ENCODE measurements around the gene CES3. TPM values are rescaled to one million over a fixed set of nuclear protein-coding genes. Genes with fewer than 3 reads are reported as not detected.

Gene CES3
- total and polyA plus RNA-seq, 7 experiments from 2014 or later: 0.32 to 11.5 (median 0.77) TPM; not detected in 3

DNA sequence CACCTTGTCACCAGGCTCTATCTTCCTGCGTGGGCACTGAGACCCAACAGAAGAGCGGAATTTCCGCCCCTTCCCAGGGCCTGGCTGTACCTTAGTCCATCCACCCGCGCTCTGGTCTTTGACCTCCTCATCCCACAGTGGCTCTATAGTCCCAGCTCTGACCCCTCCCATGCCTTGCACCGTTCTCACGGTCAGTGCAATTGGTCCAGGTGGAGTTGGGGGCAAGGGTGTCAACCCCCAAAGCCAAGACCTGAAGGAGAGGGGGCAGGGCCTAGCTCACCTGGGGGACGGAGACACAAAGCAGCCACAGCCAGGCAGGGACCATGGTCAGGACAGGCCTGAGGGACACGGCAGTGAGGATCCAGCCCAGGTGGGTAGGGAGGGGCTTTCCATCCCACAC is 43.3 kb upstream of the CES3 start:
- Histone ChIP-seq H3K27ac (ENCODE audit: low read depth, low read length) (no peak overlapping the region), H3K4me1 (ENCODE audit: control insufficient read depth in 2 of 2, insufficient read depth in 2 of 2, low read length in 2 of 2) (no peaks in the 10 kb centered on the region), H3K9me3 (ENCODE audit: control insufficient read depth in 2 of 3, low read length in 3 of 3) (no peaks in the 10 kb centered on the region), H3K4me3 (ENCODE audit: low read length) (no peak overlapping the region), H3K27me3 (ENCODE audit: control insufficient read depth in 2 of 2, insufficient read depth in 2 of 2, low read length in 2 of 2) (no peaks in the 10 kb centered on the region), H3K36me3 (ENCODE audit: control insufficient read depth in 2 of 3, insufficient read depth in 3 of 3, low read length in 3 of 3) (no peaks in the 10 kb centered on the region)
- no peak for DNase-seq
- Mint-ChIP-seq H3K4me3 (no peak overlapping the region), H3K27me3 (peaks cover 0 to 13% (median 9%) of the 10 kb centered on the region in 5 donors), H3K4me1 (no peaks in the 10 kb centered on the region), H3K27ac (no peak overlapping the region), H3K36me3 (no peaks in the 10 kb centered on the region), H3K9me3 (peaks cover 0 to 1% (median 0%) of the 10 kb centered on the region in 11 donors)
- POLR2A ChIA-PET: no interaction called here
- ATAC-seq: no peak
- intact Hi-C loops (cut with micrococcal nuclease): no loop called here
- CTCF ChIA-PET: interaction anchor here (1.1 kb wide), 1 partner anchor 22 kb away, joined by 4 read pairs; no protein-coding TSS in a partner anchor

- no peak overlapping the region for H3K4me3 ChIP-seq (ENCODE audit: low read length)
- ChIA-PET CTCF (interaction anchor here (1.1 kb wide), 1 partner anchor 23 kb away, joined by 4 read pairs; no protein-coding TSS in a partner anchor), POLR2A (interaction anchor here (0.6 kb wide), 1 partner anchor 404 kb away, joined by 3 read pairs; no protein-coding TSS in a partner anchor)
- peaks cover 4 to 18% (median 12%) of the 10 kb centered on the region in 5 donors for H3K27me3 Mint-ChIP-seq
- H3K4me1 Mint-ChIP-seq: no peaks in the 10 kb centered on the region
- peaks cover 0 to 1% (median 0%) of the 10 kb centered on the region in 11 donors for H3K9me3 Mint-ChIP-seq
- no peak for DNase-seq
- no peaks in the 10 kb centered on the region for H3K36me3 Mint-ChIP-seq
- intact Hi-C loops (cut with micrococcal nuclease): no loop called here
- no peak overlapping the region for H3K4me3 Mint-ChIP-seq
- no peak overlapping the region for H3K27ac Mint-ChIP-seq
- ATAC-seq: no peak
- H3K27me3 ChIP-seq (ENCODE audit: control insufficient read depth in 2 of 2, insufficient read depth in 2 of 2, low read length in 2 of 2): no peaks in the 10 kb centered on the region
- no peak overlapping the region for H3K27ac ChIP-seq (ENCODE audit: low read depth, low read length)
- H3K36me3 ChIP-seq (ENCODE audit: control insufficient read depth in 2 of 3, insufficient read depth in 3 of 3, low read length in 3 of 3): no peaks in the 10 kb centered on the region
- H3K4me1 ChIP-seq (ENCODE audit: control insufficient read depth in 2 of 2, insufficient read depth in 2 of 2, low read length in 2 of 2): no peaks in the 10 kb centered on the region
- H3K9me3 ChIP-seq (ENCODE audit: control insufficient read depth in 2 of 3, low read length in 3 of 3): no peaks in the 10 kb centered on the region
These were observed 42.7 kb upstream of the CES3 start for GRCh38 chr16:66918355-66918754.

GRCh38 chr16:66918803-66919568 is 42.1 kb upstream of the CES3 start, which contains the start of gene CDH16:
Gene CDH16, minus strand, starts transcription at chr16:66918885. Its CDS starts 820 bp downstream, at chr16:66918065.
- ChIA-PET POLR2A (interaction anchor here (0.6 kb wide), 2 partner anchors 50 to 403 kb away, joined by 3 read pairs; no protein-coding TSS in a partner anchor), CTCF (interaction anchor here (1.1 kb wide), 1 partner anchor 24 kb away, joined by 4 read pairs; no protein-coding TSS in a partner anchor)
- H3K4me1 Mint-ChIP-seq: peaks cover 0 to 4% (median 0%) of the 10 kb centered on the region in 7 donors
- Histone ChIP-seq H3K27ac (ENCODE audit: low read depth, low read length) (no peak within 1 kb of the TSS), H3K4me1 (ENCODE audit: control insufficient read depth in 2 of 2, insufficient read depth in 2 of 2, low read length in 2 of 2) (no peaks in the 10 kb centered on the region), H3K27me3 (ENCODE audit: control insufficient read depth in 2 of 2, insufficient read depth in 2 of 2, low read length in 2 of 2) (peaks cover 0 to 3% of the 10 kb centered on the region in 2 donors), H3K4me3 (ENCODE audit: low read length) (no peak within 1 kb of the TSS), H3K9me3 (ENCODE audit: control insufficient read depth in 2 of 3, low read length in 3 of 3) (no peaks in the 10 kb centered on the region), H3K36me3 (ENCODE audit: control insufficient read depth in 2 of 3, insufficient read depth in 3 of 3, low read length in 3 of 3) (no peaks in the 10 kb centered on the region)
- no peak within 1 kb of the TSS for H3K4me3 Mint-ChIP-seq
- no peak for ATAC-seq
- intact Hi-C loops (cut with micrococcal nuclease): no loop called here
- DNase-seq: no peak
- H3K9me3 Mint-ChIP-seq: peaks cover 0 to 1% (median 0%) of the 10 kb centered on the region in 11 donors
- no peaks in the 10 kb centered on the region for H3K36me3 Mint-ChIP-seq
- H3K27me3 Mint-ChIP-seq: peaks cover 10 to 24% (median 18%) of the 10 kb centered on the region in 5 donors
- H3K27ac Mint-ChIP-seq: no peak within 1 kb of the TSS

GRCh38 chr16:66919569-66920298 is 41.3 kb upstream of the CES3 start:
- Histone ChIP-seq H3K27ac (ENCODE audit: low read depth, low read length) (no peak overlapping the region), H3K36me3 (ENCODE audit: control insufficient read depth in 2 of 3, insufficient read depth in 3 of 3, low read length in 3 of 3) (no peaks in the 10 kb centered on the region), H3K4me3 (ENCODE audit: low read length) (no peak overlapping the region), H3K4me1 (ENCODE audit: control insufficient read depth in 2 of 2, insufficient read depth in 2 of 2, low read length in 2 of 2) (no peaks in the 10 kb centered on the region), H3K27me3 (ENCODE audit: control insufficient read depth in 2 of 2, insufficient read depth in 2 of 2, low read length in 2 of 2) (peaks cover 0 to 6% of the 10 kb centered on the region in 2 donors), H3K9me3 (ENCODE audit: control insufficient read depth in 2 of 3, low read length in 3 of 3) (no peaks in the 10 kb centered on the region)
- intact Hi-C loops (cut with micrococcal nuclease): no loop called here
- ChIA-PET CTCF (no interaction called here), POLR2A (no interaction called here)
- peaks cover 12 to 30% (median 19%) of the 10 kb centered on the region in 5 donors for H3K27me3 Mint-ChIP-seq
- DNase-seq: no peak
- ATAC-seq: no peak
- peaks cover 0 to 1% (median 0%) of the 10 kb centered on the region in 11 donors for H3K9me3 Mint-ChIP-seq
- no peaks in the 10 kb centered on the region for H3K36me3 Mint-ChIP-seq
- peaks cover 0 to 5% (median 0%) of the 10 kb centered on the region in 7 donors for H3K4me1 Mint-ChIP-seq
- no peak overlapping the region for H3K4me3 Mint-ChIP-seq
- H3K27ac Mint-ChIP-seq: no peak overlapping the region

- H3K36me3 ChIP-seq (ENCODE audit: control insufficient read depth in 2 of 3, insufficient read depth in 3 of 3, low read length in 3 of 3): no peaks in the 10 kb centered on the region
- H3K9me3 ChIP-seq (ENCODE audit: control insufficient read depth in 2 of 3, low read length in 3 of 3): no peaks in the 10 kb centered on the region
- ATAC-seq (no peak), DNase-seq (no peak)
- no peak overlapping the region for H3K4me3 ChIP-seq (ENCODE audit: low read length)
- ChIA-PET CTCF (no interaction called here), POLR2A (no interaction called here)
- H3K27ac Mint-ChIP-seq: no peak overlapping the region
- H3K27me3 Mint-ChIP-seq: peaks cover 12 to 32% (median 19%) of the 10 kb centered on the region in 5 donors
- H3K36me3 Mint-ChIP-seq: no peaks in the 10 kb centered on the region
- peaks cover 0 to 6% of the 10 kb centered on the region in 2 donors for H3K27me3 ChIP-seq (ENCODE audit: control insufficient read depth in 2 of 2, insufficient read depth in 2 of 2, low read length in 2 of 2)
- no peaks in the 10 kb centered on the region for H3K4me1 ChIP-seq (ENCODE audit: control insufficient read depth in 2 of 2, insufficient read depth in 2 of 2, low read length in 2 of 2)
- peaks cover 0 to 5% (median 0%) of the 10 kb centered on the region in 7 donors for H3K4me1 Mint-ChIP-seq
- H3K9me3 Mint-ChIP-seq: peaks cover 0 to 1% (median 0%) of the 10 kb centered on the region in 11 donors
- no peak overlapping the region for H3K27ac ChIP-seq (ENCODE audit: low read depth, low read length)
- intact Hi-C loops (cut with micrococcal nuclease): no loop called here
- H3K4me3 Mint-ChIP-seq: no peak overlapping the region
These were observed 40.8 kb upstream of the CES3 start for GRCh38 chr16:66920299-66920590.

DNA sequence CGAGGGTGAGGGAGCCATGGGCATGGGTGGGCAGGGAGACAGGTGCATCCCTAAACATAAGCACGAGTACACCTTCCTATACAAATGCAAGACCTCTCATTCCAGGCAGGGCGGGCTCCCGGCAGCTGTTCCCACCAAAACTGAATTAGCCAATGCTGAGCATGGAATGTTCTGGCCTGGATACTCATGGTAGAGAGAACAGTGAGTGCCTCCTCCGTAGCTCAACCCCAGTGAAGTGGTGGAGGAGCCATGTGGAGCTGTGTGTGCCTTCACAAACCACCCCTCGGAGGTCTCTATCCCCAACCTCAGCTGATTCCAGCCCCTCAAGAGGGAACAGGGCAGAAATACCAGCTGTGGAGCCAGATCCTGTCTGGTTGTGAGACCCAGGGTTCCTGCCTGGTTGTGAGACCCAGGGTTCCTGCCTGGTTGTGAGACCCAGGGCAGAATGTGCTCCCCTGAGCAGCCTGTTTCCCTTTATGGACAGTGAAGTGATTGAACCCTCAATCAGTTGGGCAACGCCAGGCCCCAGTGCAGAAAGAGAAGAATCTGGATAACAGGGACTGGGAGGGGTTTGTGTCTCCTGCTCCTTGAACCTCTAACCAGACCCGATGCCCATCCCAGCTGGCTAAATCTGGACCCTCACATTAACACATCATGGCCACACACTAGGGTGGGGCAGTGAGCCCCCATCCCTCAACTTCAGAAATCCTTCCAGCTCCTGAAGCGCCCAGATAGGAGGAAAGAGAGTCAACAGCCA is 40.0 kb upstream of the CES3 start:
- ATAC-seq (no peak), DNase-seq (no peak)
- Histone ChIP-seq H3K9me3 (ENCODE audit: control insufficient read depth in 2 of 3, low read length in 3 of 3) (no peaks in the 10 kb centered on the region), H3K36me3 (ENCODE audit: control insufficient read depth in 2 of 3, insufficient read depth in 3 of 3, low read length in 3 of 3) (no peaks in the 10 kb centered on the region), H3K4me1 (ENCODE audit: control insufficient read depth in 2 of 2, insufficient read depth in 2 of 2, low read length in 2 of 2) (no peaks in the 10 kb centered on the region), H3K4me3 (ENCODE audit: low read length) (no peak overlapping the region), H3K27me3 (ENCODE audit: control insufficient read depth in 2 of 2, insufficient read depth in 2 of 2, low read length in 2 of 2) (peaks cover 0 to 13% of the 10 kb centered on the region in 2 donors), H3K27ac (ENCODE audit: low read depth, low read length) (no peak overlapping the region)
- peaks cover 0 to 1% (median 0%) of the 10 kb centered on the region in 11 donors for H3K9me3 Mint-ChIP-seq
- ChIA-PET POLR2A (no interaction called here), CTCF (interaction anchor here (0.7 kb wide), 1 partner anchor 47 kb away, joined by 3 read pairs; no protein-coding TSS in a partner anchor)
- H3K4me3 Mint-ChIP-seq: no peak overlapping the region
- H3K27me3 Mint-ChIP-seq: peaks cover 18 to 40% (median 24%) of the 10 kb centered on the region in 5 donors
- no peak overlapping the region for H3K27ac Mint-ChIP-seq
- no peaks in the 10 kb centered on the region for H3K36me3 Mint-ChIP-seq
- intact Hi-C loops (cut with micrococcal nuclease): no loop called here
- H3K4me1 Mint-ChIP-seq: peaks cover 0 to 6% (median 5%) of the 10 kb centered on the region in 7 donors
